ENCODE data around the gene ASTN1.

Gene ASTN1

DNA sequence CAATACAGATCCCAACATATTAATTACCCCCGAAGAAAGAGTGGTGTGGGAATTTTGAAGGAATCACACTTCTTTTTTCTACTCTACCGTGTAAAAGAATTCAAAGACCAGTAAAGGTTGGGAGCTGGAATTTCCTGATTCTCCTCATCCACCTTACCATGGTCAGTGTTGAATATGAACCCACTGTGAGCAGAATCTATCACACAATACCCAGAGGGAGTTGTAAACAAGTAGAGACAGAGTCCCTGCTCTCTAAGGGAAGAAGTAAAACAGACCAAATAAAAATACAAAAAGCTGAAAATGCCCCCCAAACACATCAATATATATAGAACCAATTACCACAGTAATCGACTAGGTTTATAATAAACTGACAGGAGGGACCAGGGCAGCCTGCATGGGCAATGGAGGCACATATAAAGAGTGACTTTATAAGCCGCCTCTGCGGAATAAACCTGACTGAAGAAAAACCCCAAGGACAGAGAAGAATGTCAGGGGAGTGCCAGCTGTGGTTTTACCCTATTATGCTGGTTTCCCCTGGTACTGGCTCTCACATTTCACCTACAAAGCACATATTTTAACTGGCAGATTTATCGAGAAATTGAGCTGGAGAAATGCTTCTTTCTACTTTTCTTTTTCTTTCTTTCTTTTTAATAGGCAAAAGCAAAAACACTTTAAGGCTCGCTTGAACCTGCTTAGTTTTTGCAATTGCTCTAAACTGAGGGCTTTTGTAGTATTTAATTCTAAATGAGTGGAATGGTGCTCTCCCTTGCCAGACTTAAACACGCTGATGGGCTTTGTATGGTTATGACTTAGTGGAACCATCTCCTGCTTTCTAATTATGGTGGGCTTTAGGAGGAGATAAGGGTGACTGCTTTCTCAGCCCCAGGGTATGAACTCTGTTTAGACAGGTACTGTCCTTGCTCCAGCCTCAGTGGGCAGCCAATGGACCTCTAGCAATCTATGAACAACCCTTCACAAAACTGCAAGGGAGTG lies 244.8 kb downstream of the ASTN1 start:
- DNase-seq: no peak

DNA sequence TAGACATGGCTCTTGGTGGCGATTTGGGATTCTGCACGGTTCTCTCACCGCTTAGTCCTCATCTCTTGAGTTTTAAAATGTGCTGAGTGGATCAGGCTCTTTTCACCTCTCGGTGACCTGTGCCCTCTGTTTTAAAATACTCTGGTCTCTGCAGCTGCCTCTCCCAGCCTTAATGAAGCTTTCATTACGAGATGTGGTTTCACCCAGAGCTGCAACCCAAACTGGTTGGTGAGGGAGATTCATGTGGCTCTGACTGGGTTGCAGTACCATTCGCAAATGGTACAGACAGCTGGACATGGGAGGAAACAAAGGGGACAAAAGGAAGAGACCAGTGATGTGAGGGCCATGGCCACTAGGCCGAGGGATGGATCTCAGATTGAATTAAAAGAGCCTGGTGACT lies 258.9 kb downstream of the ASTN1 start:
- no peak for DNase-seq

DNA sequence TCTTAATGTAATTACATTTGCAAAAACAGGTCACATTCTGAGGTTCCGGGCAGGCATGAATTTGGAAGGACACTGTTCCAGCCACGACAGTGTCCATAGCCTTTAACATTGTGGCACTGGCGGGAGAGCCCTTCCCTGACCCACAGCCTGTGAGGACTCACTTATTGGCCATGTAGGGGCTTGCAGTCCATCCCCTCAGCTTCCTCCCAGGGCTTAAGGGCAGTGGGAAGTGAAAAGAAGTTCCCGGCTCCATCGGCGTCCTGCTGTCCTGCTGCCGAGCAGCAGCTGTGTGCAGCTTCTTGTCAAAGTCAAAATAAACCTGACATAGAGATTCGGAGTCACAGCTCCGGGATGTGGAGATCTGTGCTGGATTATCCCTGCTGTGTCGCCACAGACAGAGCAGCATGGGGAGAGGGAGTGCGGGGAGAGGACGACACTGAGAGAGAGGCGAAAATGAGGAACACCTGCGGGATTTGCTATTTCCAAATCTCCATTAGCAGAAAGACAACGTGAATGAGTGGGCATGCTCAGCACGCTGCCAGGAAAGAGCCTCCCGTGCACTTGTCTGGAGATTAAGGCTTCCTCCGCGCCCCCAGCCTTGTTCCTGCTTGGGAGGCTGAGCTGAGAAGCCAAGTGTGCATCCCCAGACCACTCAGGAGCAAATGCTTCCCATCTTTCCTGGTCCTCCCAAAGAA lies 260.3 kb downstream of the ASTN1 start:
- no peak for DNase-seq

DNA sequence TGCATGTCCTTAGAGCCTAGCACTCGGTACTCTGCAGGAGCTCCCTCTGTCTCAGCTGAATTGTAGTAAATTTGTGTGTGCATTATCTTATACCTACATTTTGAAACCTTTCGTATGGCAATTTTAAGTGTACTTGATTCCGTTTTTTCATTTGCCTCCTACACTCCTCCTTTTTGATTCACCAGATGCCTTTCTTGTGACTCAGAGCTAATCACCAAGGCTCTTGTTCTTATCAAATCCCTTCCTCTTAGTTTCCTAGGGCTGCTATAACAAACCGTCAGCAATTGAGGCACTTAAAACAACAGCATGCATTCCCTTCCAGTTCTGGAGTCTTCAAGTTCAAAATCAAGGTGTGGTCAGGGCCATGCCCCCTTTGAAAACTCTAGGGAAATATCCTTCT lies 261.0 kb downstream of the ASTN1 start:
- no peak for DNase-seq

DNA sequence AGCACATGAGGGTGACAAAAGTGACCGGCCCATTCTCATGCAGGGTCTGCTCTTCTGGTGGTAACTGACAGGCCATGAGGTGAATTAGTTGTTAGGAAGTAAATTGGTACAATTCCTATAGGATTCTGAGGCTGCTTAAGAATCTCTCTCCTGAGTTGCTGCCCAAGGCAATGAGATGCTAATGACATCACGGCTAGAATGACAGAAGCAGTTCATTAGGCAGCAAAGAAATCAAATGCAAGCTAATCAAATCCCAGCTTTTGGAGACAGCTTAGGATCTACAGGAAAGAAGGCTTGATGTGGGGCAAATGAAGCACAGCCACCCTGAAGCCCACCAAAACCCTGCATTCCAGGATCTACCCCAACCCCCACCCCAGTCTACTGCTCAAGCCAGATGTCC lies 265.2 kb downstream of the ASTN1 start:
- no peak for DNase-seq

DNA sequence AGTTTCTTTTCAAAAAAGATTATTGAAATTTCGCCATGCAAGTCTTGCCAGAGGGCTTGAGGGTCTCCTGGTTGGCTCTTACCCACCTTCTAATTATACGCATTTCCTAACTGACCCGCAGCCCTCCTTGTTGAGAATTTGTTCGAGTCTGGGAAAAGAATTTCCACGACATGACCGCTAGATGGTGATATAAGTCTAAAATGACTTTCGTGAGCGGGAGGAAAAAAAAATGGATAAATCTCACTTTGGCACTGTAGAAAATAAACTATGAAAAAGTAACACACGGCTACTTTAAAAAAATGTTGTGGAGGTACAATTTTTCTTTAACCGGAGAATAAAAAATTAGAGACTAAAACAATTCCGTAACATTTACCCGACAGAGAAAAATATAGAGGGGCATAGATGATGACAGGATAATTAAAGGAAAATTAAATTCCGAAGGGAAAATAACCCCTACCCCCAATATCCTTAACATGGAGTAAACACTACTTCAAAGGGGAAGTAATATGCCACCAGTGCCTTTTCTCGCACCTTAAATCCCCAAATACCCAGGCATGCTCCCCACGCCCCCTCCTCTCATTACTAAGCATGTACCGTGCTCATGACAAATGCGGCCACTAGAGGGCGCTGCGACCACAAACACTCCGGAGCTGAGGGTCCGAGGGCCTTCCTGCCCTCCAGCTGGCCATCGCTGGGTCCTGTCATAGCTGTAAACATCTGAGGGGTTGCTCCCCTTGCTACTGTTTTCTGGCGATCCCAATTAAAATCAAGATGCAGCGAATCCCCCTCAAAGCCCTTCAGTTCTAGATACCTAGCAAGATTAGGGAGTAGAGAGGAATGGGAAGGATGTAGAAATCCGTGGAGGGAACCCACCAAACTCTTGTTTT lies 266.9 kb downstream of the ASTN1 start:
- DNase-seq: peak; percentile 40

DNA sequence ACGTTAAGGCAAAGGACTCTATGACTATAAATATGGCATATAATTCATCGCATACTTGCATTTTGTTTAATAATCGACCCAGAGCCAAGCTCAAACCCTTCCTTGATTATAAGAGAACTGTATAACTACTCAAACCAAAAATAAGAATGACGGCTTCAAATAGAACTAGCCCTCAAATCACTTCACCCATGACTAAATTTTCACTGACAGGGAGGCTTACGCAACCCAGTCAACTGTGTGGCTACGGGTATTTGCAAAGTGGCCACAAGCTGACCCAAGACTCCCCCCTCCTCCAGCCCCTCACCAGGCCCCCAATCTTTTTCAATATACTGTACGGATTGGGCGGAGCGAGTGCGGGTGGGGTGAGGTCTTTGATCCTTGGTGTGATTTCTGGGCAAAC lies 268.3 kb downstream of the ASTN1 start:
- DNase-seq: no peak

DNA sequence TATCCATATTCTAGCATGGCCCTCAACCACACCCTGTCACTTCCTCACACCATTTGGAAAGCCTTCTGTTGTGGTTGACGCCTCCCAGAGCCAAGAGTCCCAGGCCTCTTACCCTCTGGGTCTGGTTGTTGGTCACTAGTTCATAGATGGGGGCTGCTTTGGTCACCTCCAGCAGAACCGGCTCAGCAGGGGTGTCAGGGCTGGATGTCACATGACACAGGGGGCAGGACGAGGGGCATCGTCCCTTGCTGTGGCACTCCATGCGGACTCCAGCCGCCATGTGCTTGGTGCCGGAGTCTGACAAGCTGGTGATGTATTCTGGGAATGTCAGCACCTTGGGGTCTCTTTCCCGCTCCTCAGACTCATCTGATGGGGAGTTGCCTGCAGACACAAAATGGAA lies 270.1 kb downstream of the ASTN1 start:
- DNase-seq: no peak

DNA sequence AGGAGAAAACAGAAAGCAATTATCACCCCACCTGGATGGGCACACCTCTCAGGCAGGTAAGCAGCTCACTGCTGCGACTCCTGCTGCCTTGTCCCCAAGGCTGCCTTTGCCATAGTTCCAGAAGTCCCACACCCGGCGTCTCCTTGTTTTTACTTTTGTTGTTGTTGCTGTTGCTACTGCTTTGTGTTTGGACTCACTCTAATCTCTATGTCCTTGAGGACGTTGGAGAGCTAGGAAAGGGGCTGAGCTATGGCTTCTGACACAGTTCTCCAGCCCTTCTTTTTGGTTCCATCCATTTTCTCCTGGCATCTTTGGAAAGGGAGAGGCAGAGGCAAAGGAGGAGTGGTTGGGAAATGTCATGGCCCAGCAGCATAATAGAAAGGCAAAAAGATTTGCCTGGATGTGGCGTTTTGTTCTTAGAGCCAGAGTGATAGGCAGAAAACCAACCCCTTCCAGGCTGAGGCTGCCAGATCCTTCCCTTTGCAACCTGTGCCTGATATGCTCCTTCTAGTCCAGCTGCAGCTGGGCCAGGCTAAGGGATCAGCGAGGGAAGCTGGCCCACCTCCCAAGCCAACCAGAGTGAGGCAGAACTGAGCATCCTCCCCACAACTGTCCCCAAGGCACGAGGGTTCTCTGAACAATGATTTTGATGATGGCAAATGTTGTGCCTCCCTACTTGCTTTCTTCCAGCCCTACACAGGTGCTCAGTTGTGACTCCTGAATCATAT lies 270.7 kb downstream of the ASTN1 start:
- no peak for DNase-seq

DNA sequence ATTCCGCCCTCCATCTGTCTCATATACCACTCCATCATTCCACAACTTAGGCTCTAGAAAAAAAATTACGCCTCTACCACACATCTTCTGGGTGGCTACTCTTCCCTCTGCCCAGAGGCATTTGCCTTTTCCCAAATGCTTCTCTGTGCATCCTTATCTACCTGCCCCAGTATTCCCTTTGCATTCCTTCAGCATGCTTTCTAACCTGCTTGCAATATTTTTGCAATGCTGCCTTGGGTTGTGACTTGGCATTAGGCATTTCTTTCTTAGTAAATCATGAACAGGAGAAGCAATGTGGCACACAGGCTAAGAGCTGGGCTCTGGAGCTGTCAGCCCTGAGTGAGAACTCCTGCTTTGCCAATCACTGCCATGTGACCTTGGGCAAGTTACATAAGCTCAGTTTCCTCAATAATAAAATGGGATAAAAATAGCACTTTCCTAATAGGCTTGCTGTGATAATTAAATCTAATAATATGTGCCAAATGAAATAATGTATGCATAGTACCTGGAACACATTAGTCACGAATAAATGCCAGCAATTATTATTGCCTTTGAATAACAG lies 276.0 kb downstream of the ASTN1 start:
- DNase-seq: no peak

DNA sequence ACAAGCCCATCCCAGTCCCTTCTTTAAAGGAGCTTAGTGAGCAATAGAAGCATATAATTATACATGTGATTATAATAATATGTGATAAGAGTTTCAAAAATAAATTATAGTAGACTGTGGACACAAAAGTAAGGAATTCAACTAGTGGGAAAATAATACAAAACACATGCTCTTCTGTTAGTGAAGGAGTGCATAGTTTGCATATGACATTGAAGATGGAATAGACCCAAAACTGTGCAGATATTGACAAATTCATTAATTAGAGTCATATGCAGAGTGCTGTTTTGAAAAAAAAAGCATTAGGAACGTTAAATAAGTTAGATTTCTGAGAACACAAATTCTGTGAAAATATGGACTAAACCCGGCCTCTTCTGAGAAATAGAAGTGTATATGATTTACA lies 278.8 kb downstream of the ASTN1 start:
- DNase-seq: no peak

DNA sequence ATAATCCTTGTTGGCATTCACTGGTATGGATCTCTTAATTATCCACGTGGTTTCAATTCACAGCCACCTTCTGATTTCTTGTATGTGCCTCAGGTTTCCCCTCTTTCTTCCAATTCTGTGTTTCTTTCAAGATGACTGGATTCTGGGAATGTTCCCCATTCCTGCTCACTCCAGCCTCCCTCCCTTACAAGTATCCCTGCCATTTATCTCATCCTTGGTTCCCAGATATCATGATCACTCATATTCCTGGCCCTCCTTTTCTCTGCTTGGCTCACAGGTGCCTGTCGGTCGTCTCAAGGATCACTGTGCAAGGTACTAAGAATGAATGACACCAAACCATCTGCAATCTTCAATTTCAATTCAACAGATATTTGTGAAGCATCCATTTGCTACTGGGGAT lies 279.2 kb downstream of the ASTN1 start:
- no peak for DNase-seq

DNA sequence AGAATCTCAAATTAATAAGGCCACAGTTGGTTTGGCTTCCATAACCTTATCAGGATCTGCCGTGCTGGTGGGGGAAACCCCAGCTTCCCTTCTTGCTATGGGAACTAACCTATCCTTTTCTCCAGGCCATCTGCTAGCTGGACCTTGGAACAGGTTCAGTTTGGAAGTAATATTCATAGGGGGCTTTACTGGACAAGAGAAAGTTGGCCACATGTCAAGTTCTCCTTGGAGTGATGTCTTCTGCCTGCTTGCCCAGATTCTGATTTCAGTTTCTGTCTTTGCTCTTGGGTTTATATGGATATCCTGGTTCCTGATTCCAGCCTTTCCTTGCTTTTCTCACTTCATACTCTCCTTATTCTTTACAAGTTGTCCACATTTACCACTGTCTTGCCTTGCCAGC lies 279.6 kb downstream of the ASTN1 start:
- DNase-seq: no peak

DNA sequence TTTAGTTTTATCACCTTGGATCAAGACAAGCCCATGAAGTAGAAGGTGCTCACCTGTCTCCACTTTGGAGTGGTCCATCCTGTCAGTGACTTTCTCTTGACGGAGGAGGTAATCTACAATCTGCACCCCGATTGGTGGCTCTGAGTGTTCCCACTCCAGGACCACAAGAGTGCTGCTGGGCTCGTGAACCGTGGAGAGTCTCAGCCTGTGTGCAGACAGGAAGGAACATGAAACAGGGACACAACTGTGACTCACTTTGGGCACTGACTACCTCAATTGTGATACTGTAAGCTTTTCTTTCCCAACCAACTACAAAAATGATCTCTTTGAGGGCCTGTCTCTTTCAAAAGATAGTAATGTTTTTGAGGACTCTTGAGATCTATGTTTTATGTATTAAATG lies 280.2 kb downstream of the ASTN1 start:
- no peak for DNase-seq

DNA sequence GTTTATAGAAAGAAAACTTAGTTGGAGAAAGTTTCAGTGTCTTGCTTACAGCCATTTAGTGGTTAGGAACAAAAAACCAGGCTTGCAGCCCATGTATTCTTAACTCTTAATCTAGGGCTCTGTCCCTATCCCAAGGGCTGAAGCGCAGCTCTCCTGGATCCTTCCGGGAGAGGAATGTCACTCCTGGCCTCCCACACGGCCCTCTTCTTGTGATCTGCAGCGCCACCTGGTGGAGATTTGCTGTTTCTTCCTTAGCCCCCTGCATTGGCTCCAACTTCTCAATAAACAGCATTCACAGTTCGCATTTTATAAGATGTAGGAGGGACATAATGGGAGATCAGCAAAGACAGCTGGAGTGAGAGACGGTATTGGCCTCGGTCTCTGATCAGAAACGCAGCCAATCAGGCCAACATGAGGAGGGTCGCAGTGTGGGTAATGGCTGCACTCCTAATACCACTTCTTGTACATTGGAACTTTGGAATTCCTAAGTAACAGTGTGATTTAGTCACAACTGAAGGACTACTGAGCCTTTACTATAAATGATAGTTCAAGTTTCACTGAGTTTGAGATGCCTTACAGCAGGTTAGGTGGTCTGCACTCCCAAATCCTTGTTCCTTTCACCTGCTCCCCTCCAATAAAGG lies 283.4 kb downstream of the ASTN1 start:
- DNase-seq: peak; percentile 29

DNA sequence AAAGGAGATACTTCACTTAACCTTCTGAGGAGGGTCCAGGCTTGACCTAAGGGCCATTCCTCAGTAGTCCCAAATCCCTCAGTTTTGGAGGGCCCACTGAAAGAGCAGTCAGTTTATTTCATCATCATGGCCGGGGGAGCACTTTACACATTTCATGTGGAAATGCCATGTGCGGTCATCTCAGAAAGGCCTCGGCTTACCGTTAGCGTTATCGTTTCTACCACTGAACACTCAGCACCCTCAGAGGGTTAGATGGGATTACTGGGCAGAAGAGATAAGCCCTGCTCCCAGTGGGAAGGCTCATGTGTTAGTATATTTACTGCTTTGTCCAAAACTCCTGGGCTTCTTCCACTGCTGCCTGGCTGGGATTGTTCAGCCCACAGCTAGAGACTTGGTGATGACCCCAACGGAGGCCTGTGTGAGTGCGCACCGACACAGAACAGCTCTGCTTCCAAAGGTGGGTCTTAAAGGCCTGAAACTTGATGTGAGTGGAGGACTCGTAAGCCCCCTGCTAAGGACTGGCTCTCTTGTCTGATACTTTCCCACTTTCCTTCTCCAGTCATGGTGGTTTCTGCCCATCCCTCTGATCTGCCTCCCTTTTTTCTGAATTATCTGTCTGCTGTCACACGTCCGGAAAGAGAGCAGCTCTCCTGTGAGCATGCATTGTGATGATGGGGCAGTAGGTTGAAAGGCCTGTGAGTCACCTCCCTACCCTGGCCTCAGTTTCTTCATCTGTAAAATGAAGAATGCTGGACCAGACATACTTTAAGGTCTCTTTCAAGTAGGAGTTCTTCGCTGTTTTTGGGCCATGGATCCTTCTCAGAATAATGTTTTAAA lies 284.5 kb downstream of the ASTN1 start:
- no peak for DNase-seq

DNA sequence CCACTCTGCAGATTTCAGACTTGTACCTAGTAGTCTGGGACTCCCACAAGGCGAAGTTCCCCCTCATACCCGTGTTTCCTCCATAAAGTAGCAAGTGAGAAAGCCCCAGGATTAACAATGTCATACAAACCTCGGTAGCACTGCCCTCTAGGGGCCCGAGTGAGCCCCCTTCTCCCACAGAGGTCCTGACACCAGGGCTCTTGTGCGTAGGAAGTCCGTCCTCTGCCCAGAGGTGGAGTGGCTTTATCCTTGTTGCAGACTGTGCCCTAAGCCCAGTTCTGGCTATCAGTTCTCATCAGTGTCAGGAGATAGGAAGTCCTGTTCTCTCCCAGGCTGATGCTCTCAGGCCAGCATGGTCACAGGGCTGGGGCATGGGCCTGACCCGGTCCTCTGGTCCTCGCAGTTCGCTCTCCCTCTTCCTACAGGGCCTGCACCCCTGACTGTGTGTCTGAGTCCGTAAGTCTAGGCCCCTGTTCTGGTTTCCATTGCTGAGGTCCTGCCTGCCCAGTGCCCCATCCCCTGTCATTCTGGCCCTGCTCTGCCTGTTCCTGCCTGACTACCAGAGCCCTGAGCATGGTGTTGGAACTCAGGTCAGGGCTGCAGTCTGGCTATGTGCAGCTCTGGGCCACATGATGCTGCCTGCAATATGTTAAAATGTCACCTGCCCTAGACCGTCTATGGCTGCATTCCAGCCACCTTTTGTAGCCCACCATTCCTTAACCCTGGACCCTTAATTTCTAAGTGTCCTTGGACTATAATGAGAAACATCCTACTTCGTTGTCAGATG lies 285.6 kb downstream of the ASTN1 start:
- DNase-seq: no peak

DNA sequence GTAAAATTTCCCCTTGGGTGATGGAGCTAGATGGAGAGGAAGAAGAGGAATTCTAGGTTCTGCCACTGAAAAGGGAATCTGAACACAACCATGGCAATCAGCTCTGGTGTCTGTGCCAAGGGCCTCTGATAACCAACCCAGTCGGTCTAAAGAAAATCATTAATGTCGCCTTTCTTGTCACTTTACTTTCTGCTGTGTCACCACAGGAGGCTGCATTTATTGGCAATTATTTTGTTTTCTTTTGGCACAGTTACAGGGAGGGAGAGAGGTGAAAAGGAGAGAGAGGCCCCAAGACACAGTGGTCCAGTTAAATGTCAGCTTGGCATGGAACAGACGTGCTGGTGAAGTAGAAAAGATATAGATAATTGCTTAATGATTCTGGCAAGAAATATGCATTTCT lies 287.0 kb downstream of the ASTN1 start:
- no peak for DNase-seq

DNA sequence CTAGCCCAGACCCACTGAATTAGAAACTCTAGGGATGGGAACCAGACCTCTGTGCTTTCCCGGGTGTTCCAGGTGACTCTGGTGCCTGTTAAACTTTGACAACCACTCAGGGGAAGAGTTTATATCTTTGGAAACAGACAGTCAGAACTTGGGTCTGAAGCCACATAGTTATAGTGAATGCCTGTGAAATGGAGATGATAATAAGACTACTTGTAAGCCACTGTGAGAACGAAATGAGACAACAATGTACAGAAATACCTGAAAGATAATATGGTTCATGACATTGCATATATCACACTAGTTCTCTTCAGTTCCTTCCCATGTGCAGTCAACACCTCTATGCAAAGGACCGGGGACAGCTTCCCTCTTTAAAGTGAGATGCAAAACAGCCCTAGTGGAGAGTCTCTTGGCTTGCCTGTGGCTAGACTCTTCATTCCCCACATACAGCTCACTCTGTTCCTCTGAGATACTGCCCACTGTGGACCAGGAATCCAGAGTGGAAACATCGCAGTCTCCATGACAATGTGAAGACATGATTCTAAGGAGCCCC lies 287.5 kb downstream of the ASTN1 start:
- DNase-seq: no peak

DNA sequence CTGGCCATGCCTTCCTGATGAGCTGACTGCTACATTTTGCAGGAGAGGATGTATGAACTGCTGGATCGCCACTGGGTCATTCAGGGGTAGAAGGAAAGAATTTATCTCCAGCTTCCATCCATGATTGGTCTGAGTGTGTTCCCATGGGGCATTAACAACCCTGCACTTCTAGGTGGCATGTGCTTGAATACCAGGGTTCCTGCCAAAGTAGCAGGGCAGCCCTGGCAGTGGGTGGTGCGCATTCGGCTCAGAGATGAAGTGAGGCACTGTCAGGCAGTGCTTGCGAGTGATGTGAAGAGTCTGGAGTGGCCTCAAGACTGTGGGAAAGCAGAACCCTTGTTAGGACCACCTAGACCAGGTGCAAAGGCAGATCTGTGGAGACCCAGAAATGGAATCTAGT lies 294.9 kb downstream of the ASTN1 start:
- no peak for DNase-seq

All from NCI-H2029 treated with DMSO at 0.1 percent for 48 hours (cell line).